GM12878 (cell line): ENCODE measurements around the gene NRXN3.

Source experiments
- BRCA1 ChIP-seq: IDR thresholded peaks from 2 replicates; pipeline ENCODE4 v1.6.1; 2011; ENCODE audit warnings: low read depth, low read length, improper control_type of control experiment
- EGR1 ChIP-seq, 2 experiments: IDR thresholded peaks; 1 replicate in 1 of 2; 2 replicates in 1 of 2; pipeline ENCODE4 v1.6.1; 2011 to 2012; ENCODE audit warnings: low read depth in 2 of 2, low read length in 2 of 2, borderline replicate concordance in 1 of 2, mild to moderate bottlenecking in 1 of 2, moderate library complexity in 1 of 2
- SREBF2 ChIP-seq: IDR thresholded peaks from 2 replicates; pipeline ENCODE4 v1.6.1; 2012; ENCODE audit warnings: mild to moderate bottlenecking, low read length
- TCF7 ChIP-seq: IDR thresholded peaks from 2 replicates; pipeline ENCODE4 v1.6.1; 2014; ENCODE audit warnings: antibody characterized with exemption, borderline replicate concordance
- TF ChIP-seq, protein P1 (sequence below), 3 experiments: IDR thresholded peaks in 2 of 3; conservative IDR thresholded peaks in 1 of 3; 2 replicates each; pipeline ENCODE4 v1.5.1; 2011; ENCODE audit warnings: low read depth in 3 of 3, low read length in 3 of 3, mild to moderate bottlenecking in 3 of 3, control low read depth in 2 of 3, moderate library complexity in 2 of 3, inconsistent platforms in 1 of 3, mixed read lengths in 1 of 3; ENCODE audit not compliant: control insufficient read depth in 2 of 3, insufficient read depth in 1 of 3; ENCODE audit errors: extremely low read depth in 1 of 3
- TF ChIP-seq, protein P2 (sequence below): IDR thresholded peaks from 2 replicates; pipeline ENCODE4 v1.6.1; 2012; ENCODE audit warnings: mild to moderate bottlenecking, low read depth, low read length
- TF ChIP-seq, protein P3 (sequence below): fragments of 450-650 bp; IDR thresholded peaks from 2 replicates; pipeline ENCODE4 v1.6.1; 2017; ENCODE audit warnings: antibody characterized with exemption, mild to moderate bottlenecking, moderate library complexity

DNA sequence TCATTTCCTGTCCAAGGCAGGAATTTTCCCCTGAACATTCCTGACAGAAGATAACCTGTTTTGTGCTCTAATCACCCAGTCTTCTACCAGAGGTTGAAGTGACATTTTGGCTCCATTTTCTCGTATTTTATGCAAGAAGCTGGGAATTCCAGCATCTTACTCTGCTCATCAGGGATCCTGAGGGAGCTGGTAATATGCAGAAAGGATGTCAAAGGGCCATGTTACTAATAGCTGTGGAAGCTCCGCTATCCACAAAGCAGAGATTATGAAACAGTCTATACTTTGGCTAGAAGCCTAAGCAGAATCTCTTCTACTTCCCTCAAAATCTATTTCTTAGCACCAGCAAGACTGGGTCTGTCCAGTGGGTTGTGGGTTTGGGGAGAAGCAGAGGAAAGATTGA, 1428.2 kb downstream of the NRXN3 start:
- TF ChIP-seq, protein P1, sequence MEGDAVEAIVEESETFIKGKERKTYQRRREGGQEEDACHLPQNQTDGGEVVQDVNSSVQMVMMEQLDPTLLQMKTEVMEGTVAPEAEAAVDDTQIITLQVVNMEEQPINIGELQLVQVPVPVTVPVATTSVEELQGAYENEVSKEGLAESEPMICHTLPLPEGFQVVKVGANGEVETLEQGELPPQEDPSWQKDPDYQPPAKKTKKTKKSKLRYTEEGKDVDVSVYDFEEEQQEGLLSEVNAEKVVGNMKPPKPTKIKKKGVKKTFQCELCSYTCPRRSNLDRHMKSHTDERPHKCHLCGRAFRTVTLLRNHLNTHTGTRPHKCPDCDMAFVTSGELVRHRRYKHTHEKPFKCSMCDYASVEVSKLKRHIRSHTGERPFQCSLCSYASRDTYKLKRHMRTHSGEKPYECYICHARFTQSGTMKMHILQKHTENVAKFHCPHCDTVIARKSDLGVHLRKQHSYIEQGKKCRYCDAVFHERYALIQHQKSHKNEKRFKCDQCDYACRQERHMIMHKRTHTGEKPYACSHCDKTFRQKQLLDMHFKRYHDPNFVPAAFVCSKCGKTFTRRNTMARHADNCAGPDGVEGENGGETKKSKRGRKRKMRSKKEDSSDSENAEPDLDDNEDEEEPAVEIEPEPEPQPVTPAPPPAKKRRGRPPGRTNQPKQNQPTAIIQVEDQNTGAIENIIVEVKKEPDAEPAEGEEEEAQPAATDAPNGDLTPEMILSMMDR (IDR thresholded peaks at IDR 0.05 in 2 of 3, conservative IDR thresholded peaks at IDR 0.05 in 1 of 3; ENCODE audit: control insufficient read depth in 2 of 3, extremely low read depth in 1 of 3, insufficient read depth in 1 of 3, low read depth in 3 of 3, low read length in 3 of 3) = no peak
- TF ChIP-seq BRCA1 (no peak), EGR1 (IDR thresholded peaks at IDR 0.05; ENCODE audit: borderline replicate concordance in 1 of 2, low read depth in 2 of 2, low read length in 2 of 2) (no peak), SREBF2 (no peak), TCF7 (no peak)
- TF ChIP-seq, protein P2, sequence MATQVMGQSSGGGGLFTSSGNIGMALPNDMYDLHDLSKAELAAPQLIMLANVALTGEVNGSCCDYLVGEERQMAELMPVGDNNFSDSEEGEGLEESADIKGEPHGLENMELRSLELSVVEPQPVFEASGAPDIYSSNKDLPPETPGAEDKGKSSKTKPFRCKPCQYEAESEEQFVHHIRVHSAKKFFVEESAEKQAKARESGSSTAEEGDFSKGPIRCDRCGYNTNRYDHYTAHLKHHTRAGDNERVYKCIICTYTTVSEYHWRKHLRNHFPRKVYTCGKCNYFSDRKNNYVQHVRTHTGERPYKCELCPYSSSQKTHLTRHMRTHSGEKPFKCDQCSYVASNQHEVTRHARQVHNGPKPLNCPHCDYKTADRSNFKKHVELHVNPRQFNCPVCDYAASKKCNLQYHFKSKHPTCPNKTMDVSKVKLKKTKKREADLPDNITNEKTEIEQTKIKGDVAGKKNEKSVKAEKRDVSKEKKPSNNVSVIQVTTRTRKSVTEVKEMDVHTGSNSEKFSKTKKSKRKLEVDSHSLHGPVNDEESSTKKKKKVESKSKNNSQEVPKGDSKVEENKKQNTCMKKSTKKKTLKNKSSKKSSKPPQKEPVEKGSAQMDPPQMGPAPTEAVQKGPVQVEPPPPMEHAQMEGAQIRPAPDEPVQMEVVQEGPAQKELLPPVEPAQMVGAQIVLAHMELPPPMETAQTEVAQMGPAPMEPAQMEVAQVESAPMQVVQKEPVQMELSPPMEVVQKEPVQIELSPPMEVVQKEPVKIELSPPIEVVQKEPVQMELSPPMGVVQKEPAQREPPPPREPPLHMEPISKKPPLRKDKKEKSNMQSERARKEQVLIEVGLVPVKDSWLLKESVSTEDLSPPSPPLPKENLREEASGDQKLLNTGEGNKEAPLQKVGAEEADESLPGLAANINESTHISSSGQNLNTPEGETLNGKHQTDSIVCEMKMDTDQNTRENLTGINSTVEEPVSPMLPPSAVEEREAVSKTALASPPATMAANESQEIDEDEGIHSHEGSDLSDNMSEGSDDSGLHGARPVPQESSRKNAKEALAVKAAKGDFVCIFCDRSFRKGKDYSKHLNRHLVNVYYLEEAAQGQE = no peak
- TF ChIP-seq, protein P3, sequence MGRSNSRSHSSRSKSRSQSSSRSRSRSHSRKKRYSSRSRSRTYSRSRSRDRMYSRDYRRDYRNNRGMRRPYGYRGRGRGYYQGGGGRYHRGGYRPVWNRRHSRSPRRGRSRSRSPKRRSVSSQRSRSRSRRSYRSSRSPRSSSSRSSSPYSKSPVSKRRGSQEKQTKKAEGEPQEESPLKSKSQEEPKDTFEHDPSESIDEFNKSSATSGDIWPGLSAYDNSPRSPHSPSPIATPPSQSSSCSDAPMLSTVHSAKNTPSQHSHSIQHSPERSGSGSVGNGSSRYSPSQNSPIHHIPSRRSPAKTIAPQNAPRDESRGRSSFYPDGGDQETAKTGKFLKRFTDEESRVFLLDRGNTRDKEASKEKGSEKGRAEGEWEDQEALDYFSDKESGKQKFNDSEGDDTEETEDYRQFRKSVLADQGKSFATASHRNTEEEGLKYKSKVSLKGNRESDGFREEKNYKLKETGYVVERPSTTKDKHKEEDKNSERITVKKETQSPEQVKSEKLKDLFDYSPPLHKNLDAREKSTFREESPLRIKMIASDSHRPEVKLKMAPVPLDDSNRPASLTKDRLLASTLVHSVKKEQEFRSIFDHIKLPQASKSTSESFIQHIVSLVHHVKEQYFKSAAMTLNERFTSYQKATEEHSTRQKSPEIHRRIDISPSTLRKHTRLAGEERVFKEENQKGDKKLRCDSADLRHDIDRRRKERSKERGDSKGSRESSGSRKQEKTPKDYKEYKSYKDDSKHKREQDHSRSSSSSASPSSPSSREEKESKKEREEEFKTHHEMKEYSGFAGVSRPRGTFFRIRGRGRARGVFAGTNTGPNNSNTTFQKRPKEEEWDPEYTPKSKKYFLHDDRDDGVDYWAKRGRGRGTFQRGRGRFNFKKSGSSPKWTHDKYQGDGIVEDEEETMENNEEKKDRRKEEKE = no peak
